GM12873 (cell line): ENCODE data around the gene MRPS35.

Experiments
- CTCF ChIP-seq: IDR thresholded peaks from 2 replicates; pipeline ENCODE4 v1.5.1; 2012; ENCODE audit warnings: low read depth, mild to moderate bottlenecking, moderate library complexity, low read length, control low read depth; ENCODE audit not compliant: insufficient read depth; ENCODE audit errors: missing control alignments

MRPS35 gene

GRCh38 chr12:27709212-27709931 lies 1.3 kb upstream of the MRPS35 start:
- TF ChIP-seq CTCF, result no peak

- no peak for TF ChIP-seq CTCF
These were observed 570 bp upstream of the MRPS35 start for GRCh38 chr12:27709932-27710591.

GRCh38 chr12:27711317-27711682 lies 668 bp downstream of the MRPS35 start:
- no peak for TF ChIP-seq CTCF

- no peak for TF ChIP-seq CTCF
These were observed 1.3 kb downstream of the MRPS35 start for GRCh38 chr12:27711967-27712366.

- TF ChIP-seq CTCF, result no peak
These were observed 12.6 kb downstream of the MRPS35 start for GRCh38 chr12:27723212-27723611.

GRCh38 chr12:27730097-27730588 lies 19.5 kb downstream of the MRPS35 start:
- TF ChIP-seq CTCF, result no peak

- peak; percentile 50 for TF ChIP-seq CTCF
These were observed 21.6 kb downstream of the MRPS35 start for GRCh38 chr12:27732281-27732680.
